GM19193 (cell line): ENCODE results near the gene TFPI.

Experiments used
- POLR2A ChIP-seq: IDR thresholded peaks from 4 replicates; pipeline ENCODE4 v1.6.1; 2011; ENCODE audit not compliant: insufficient read depth, insufficient read length; ENCODE audit errors: extremely low read depth

Gene TFPI

GRCh38 chr2:187541086-187542085, 12.8 kb downstream of the TFPI start:
- no peak for TF ChIP-seq POLR2A

GRCh38 chr2:187532333-187533120, 21.7 kb downstream of the TFPI start:
- TF ChIP-seq POLR2A, result no peak

GRCh38 chr2:187529977-187530721, 24.1 kb downstream of the TFPI start:
- no peak for TF ChIP-seq POLR2A

GRCh38 chr2:187529248-187529976, 24.8 kb downstream of the TFPI start:
- no peak for TF ChIP-seq POLR2A

- no peak for TF ChIP-seq POLR2A
These were observed 26.2 kb downstream of the TFPI start for GRCh38 chr2:187528042-187528441.

GRCh38 chr2:187527262-187527661, 27.0 kb downstream of the TFPI start:
- TF ChIP-seq POLR2A, result no peak

- no peak for TF ChIP-seq POLR2A
These were observed 27.4 kb downstream of the TFPI start for GRCh38 chr2:187526792-187527191.

- TF ChIP-seq POLR2A, result no peak
These were observed 28.9 kb downstream of the TFPI start for GRCh38 chr2:187525163-187525900.

GRCh38 chr2:187523325-187523724, 30.9 kb downstream of the TFPI start:
- TF ChIP-seq POLR2A, result no peak

- no peak for TF ChIP-seq POLR2A
These were observed 34.1 kb downstream of the TFPI start for GRCh38 chr2:187520121-187520624.

GRCh38 chr2:187519419-187520120, 34.7 kb downstream of the TFPI start:
- TF ChIP-seq POLR2A, result no peak

- TF ChIP-seq POLR2A, result no peak
These were observed 39.3 kb downstream of the TFPI start for GRCh38 chr2:187514930-187515329.
